AG09309 (cell line): Measurements from ENCODE around the gene FOXC1.

Source experiments
- DNase-seq: peaks from one replicate; pipeline ENCODE4 v3.0.0-alpha.2; 2010; ENCODE audit warnings: low read depth
- H3K4me3 ChIP-seq: 2 replicates; pipeline ENCODE4 v1.5.1; 2011; ENCODE audit warnings: mild to moderate bottlenecking, low read depth, low read length, moderate library complexity; ENCODE audit not compliant: control insufficient read depth
- CTCF ChIP-seq: IDR thresholded peaks from 2 replicates; pipeline ENCODE4 v1.5.1; 2011; ENCODE audit warnings: mild to moderate bottlenecking, low read depth, low read length, inconsistent platforms; ENCODE audit not compliant: insufficient read depth, control insufficient read depth; ENCODE audit errors: missing control alignments

FOXC1 gene

GRCh38 chr6:1622220-1622850 is 12.6 kb downstream of the FOXC1 start:
- DNase-seq, result no peak
- no peak for TF ChIP-seq CTCF
- no peak overlapping the region for H3K4me3 ChIP-seq

- H3K4me3 ChIP-seq, result no peak overlapping the region
- no peak for TF ChIP-seq CTCF
- no peak for DNase-seq
These were observed 13.4 kb downstream of the FOXC1 start for GRCh38 chr6:1622851-1623768.

DNA sequence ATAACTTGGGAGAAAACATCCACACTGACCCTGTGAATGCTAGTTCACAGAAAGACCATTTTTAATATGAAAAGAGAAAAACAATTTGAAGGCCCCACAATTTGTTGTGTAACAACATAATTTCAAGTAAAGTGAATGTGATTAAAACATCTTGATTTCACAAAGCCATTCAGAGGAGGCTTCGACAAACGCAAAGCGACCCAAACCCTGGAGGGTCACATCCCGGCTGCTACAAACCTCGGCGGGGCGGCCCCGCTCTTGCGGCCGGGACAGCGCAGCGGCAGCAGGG is 14.0 kb downstream of the FOXC1 start:
- H3K4me3 ChIP-seq, result no peak overlapping the region
- no peak for DNase-seq
- no peak for TF ChIP-seq CTCF

- no peak for DNase-seq
- H3K4me3 ChIP-seq, result peak overlapping the region; percentile 70
- no peak for TF ChIP-seq CTCF
These were observed 14.5 kb downstream of the FOXC1 start for GRCh38 chr6:1624058-1624850.

DNA sequence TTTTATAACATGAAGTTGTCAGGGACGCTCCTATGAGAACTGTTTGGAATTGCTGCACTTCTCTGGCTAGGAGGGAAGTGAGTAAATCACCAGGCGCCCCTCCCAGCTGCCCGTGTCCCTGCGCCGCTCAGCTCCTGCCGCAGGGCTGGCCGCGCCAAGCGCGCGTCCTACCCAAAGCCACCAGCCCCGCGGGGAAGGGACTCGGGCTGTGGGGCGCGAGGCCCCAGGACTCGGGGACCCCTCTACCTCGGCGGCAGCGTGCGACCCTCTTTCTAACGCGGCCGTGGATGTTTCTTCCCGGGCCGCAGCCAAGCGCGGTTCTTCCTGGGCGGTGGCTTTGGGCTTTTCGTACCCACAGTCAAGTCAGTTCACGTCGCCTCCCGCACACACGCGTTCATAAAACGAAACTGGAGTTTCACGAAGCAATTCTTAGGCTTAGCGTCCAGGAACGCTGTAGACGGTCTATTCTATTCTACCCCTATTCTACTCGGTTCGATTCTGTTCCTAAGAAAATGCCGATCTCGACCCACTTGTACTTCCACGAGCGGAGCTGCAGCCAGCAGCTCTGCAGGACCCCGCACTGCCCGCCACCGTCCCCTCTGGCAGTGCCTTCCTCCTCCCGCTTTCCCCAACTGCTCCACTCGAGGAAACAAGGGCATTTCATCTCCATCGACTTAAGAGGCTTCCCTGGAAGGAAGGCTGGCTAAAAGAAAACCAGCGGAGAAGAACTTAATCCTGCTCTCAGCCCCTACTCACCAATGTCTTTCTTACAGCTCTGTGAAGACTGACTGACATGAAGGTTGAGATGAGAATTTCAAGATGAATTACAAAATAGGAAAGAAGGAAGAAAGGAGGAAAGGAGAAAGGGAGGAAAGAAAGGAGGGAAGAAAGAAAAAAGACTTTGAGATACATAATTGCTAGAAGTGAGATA is 15.4 kb downstream of the FOXC1 start:
- no peak for DNase-seq
- TF ChIP-seq CTCF, result no peak
- H3K4me3 ChIP-seq, result peak overlapping the region; percentile 70
